CD14-positive monocyte (primary cell): ENCODE results near the gene CRYBA4. TPM values are rescaled to one million over a fixed set of nuclear protein-coding genes. Genes with fewer than 3 reads are reported as not detected.

ENCODE experiments used
- DNase-seq, 3 donors: peaks; one replicate each; pipeline ENCODE4 v3.0.0-alpha.2; 2011 to 2022
- H2AFZ ChIP-seq: 2 replicates; pipeline ENCODE4 v1.6.0; 2012; ENCODE audit warnings: mild to moderate bottlenecking, low read depth, low read length, inconsistent platforms; ENCODE audit not compliant: insufficient read depth, poor library complexity, severe bottlenecking
- H3K27ac ChIP-seq, 2 donors: 1 replicate in 1 of 2; 2 replicates in 1 of 2; pipeline ENCODE4 v1.5.1; 2012 to 2013; ENCODE audit warnings: low read length in 2 of 2, control low read depth in 1 of 2, inconsistent platforms in 1 of 2, low read depth in 1 of 2, mild to moderate bottlenecking in 1 of 2
- H3K27me3 ChIP-seq, 2 donors: one replicate each; pipeline versions ENCODE4 v1.6.0 to v1.6.1; 2011 to 2013; ENCODE audit warnings: low read length in 2 of 2; ENCODE audit not compliant: control insufficient read depth in 2 of 2, insufficient read depth in 2 of 2
- H3K36me3 ChIP-seq, 2 donors: replicated peaks in 1 of 2; 1 replicate in 1 of 2; 2 replicates in 1 of 2; pipeline versions ENCODE4 v1.5.1 to v1.6.1; 2012 to 2013; ENCODE audit warnings: low read length in 2 of 2, control low read depth in 1 of 2, inconsistent platforms in 1 of 2, mild to moderate bottlenecking in 1 of 2; ENCODE audit not compliant: insufficient read depth in 2 of 2, control insufficient read depth in 1 of 2
- H3K4me1 ChIP-seq, 2 donors: 1 replicate in 1 of 2; 2 replicates in 1 of 2; pipeline versions ENCODE4 v1.5.1 to v1.6.1; 2012 to 2013; ENCODE audit warnings: low read length in 2 of 2, control low read depth in 1 of 2, inconsistent platforms in 1 of 2, mild to moderate bottlenecking in 1 of 2, moderate library complexity in 1 of 2; ENCODE audit not compliant: insufficient read depth in 2 of 2, control insufficient read depth in 1 of 2
- H3K4me2 ChIP-seq: replicated peaks from 2 replicates; pipeline ENCODE3; 2012; ENCODE audit warnings: low read length, moderate library complexity, mild to moderate bottlenecking; ENCODE audit not compliant: poor library complexity, severe bottlenecking; ENCODE audit errors: extremely low read depth
- H3K4me3 ChIP-seq, 3 experiments: fragments of 200-600 bp in 1 of 3; sonication (generic) in 1 of 3; replicated peaks in 1 of 3; 1 replicate in 2 of 3; 2 replicates in 1 of 3; pipeline ENCODE4 v1.5.1; 2011 to 2013; ENCODE audit warnings: low read length in 3 of 3, mild to moderate bottlenecking in 3 of 3, control low read depth in 2 of 3, low read depth in 2 of 3, inconsistent platforms in 1 of 3, moderate library complexity in 1 of 3
- H3K79me2 ChIP-seq: 2 replicates; pipeline ENCODE4 v1.6.0; 2012; ENCODE audit warnings: mild to moderate bottlenecking, control low read depth, inconsistent platforms, low read length, moderate library complexity; ENCODE audit not compliant: insufficient read depth
- H3K9ac ChIP-seq: 2 replicates; pipeline ENCODE4 v1.6.0; 2017; ENCODE audit warnings: low read length, mild to moderate bottlenecking; ENCODE audit not compliant: insufficient read depth, poor library complexity, severe bottlenecking
- H3K9me3 ChIP-seq, 2 donors: replicated peaks in 1 of 2; 1 replicate in 1 of 2; 2 replicates in 1 of 2; pipeline versions ENCODE4 v1.5.1 to v1.6.1; 2012 to 2013; ENCODE audit warnings: low read length in 2 of 2, control low read depth in 1 of 2; ENCODE audit not compliant: control insufficient read depth in 1 of 2, insufficient read depth in 1 of 2
- H4K20me1 ChIP-seq: 2 replicates; pipeline ENCODE4 v1.6.0; 2012; ENCODE audit warnings: mild to moderate bottlenecking, low read length, control low read depth, moderate library complexity; ENCODE audit not compliant: insufficient read depth
- H3K27ac Mint-ChIP-seq, 7 donors: one replicate each; pipeline ENCODE4 v1.8.0; 2020; ENCODE audit warnings: mild to moderate bottlenecking in 7 of 7, mixed read lengths in 7 of 7, moderate library complexity in 6 of 7, inconsistent platforms in 2 of 7
- H3K27me3 Mint-ChIP-seq, 3 donors: one replicate each; pipeline ENCODE4 v1.8.0; 2021 to 2022; ENCODE audit warnings: low read depth in 3 of 3, mild to moderate bottlenecking in 3 of 3, mixed read lengths in 3 of 3, moderate library complexity in 3 of 3, inconsistent platforms in 1 of 3
- H3K36me3 Mint-ChIP-seq, 2 donors: one replicate each; pipeline ENCODE4 v1.8.0; 2020; ENCODE audit warnings: mixed read lengths in 2 of 2, inconsistent platforms in 1 of 2, mild to moderate bottlenecking in 1 of 2
- H3K4me1 Mint-ChIP-seq: one replicate; pipeline ENCODE4 v1.8.0; 2020; ENCODE audit warnings: mild to moderate bottlenecking, mixed read lengths
- H3K4me3 Mint-ChIP-seq, 2 donors: one replicate each; pipeline ENCODE4 v1.8.0; 2020; ENCODE audit warnings: mild to moderate bottlenecking in 2 of 2, mixed read lengths in 2 of 2, moderate library complexity in 1 of 2
- H3K9me3 Mint-ChIP-seq, 7 donors: one replicate each; pipeline ENCODE4 v1.8.0; 2020 to 2022; ENCODE audit warnings: mixed read lengths in 7 of 7, mild to moderate bottlenecking in 6 of 7, moderate library complexity in 6 of 7, inconsistent platforms in 2 of 7
- CTCF ChIP-seq: fragments of 200-600 bp; IDR thresholded peaks from one replicate; pipeline ENCODE4 v1.8.0; 2022; ENCODE audit warnings: antibody characterized with exemption, mild to moderate bottlenecking
- WGBS: methylation state at CpG from one replicate; pipeline ENCODE4 v1.1.5; 2013; ENCODE audit warnings: missing lambda C conversion rate; ENCODE audit not compliant: insufficient coverage; 5-methylcytosine and 5-hydroxymethylcytosine counted together
- intact Hi-C, 2 donors: fragments of 100-400 bp; cut with micrococcal nuclease; formaldehyde crosslinking; loops; one replicate each; pipeline versions ENCODE4 v1.15.0 to v1.15.1; 2023
- polyA plus RNA-seq, 3 donors: library from polyadenylated mRNA; depleted of rRNA in 1 of 3; unstranded in 2 of 3; stranded (reverse) in 1 of 3; fragments of 300-500 nt in 2 of 3; fragments of >200 nt in 1 of 3; fragmentation: Illumina TruSeq in 2 of 3; gene quantifications; 1 replicate in 2 of 3; 2 replicates in 1 of 3; pipeline ENCODE4 v1.2.3, GENCODE V29; 2012 to 2021

The CRYBA4 gene
- polyA plus RNA-seq, 3 donors: not detected

GRCh38 chr22:26623984-26624383, 2.2 kb downstream of the CRYBA4 start:
- Histone ChIP-seq H3K9ac (no peak overlapping the region), H3K9me3 (no peaks in the 10 kb centered on the region), H3K79me2 (no peaks in the 10 kb centered on the region), H3K27me3 (no peaks in the 10 kb centered on the region), H3K36me3 (no peaks in the 10 kb centered on the region), H4K20me1 (no peaks in the 10 kb centered on the region), H3K4me3 (no peak overlapping the region), H3K4me2 (no peak overlapping the region), H3K4me1 (peaks cover 5 to 12% of the 10 kb centered on the region in 2 donors), H3K27ac (no peak overlapping the region), H2AFZ (no peak overlapping the region)
- DNase-seq: no peak
- peaks cover 0 to 7% (median 0%) of the 10 kb centered on the region in 7 donors for H3K9me3 Mint-ChIP-seq
- no peak overlapping the region for H3K27ac Mint-ChIP-seq
- H3K4me1 Mint-ChIP-seq: peaks cover 15% of the 10 kb centered on the region
- no peak for TF ChIP-seq CTCF
- H3K36me3 Mint-ChIP-seq: no peaks in the 10 kb centered on the region
- H3K27me3 Mint-ChIP-seq: peaks cover 0 to 3% (median 3%) of the 10 kb centered on the region in 3 donors
- intact Hi-C loops: no loop called here
- no peak overlapping the region for H3K4me3 Mint-ChIP-seq
- 100% methylated on average over 1 of the region's 1 CpG for WGBS

GRCh38 chr22:26624803-26625202, 3.0 kb downstream of the CRYBA4 start:
- no peaks in the 10 kb centered on the region for H3K9me3 ChIP-seq
- H3K36me3 ChIP-seq: no peaks in the 10 kb centered on the region
- peaks cover 0 to 5% of the 10 kb centered on the region in 2 donors for H3K4me1 ChIP-seq
- no peak for TF ChIP-seq CTCF
- H3K27ac ChIP-seq: no peak overlapping the region
- DNase-seq: no peak
- no peaks in the 10 kb centered on the region for H4K20me1 ChIP-seq
- Mint-ChIP-seq H3K4me1 (peaks cover 8% of the 10 kb centered on the region), H3K27ac (no peak overlapping the region), H3K9me3 (peaks cover 0 to 7% (median 0%) of the 10 kb centered on the region in 7 donors), H3K27me3 (peaks cover 0 to 3% (median 2%) of the 10 kb centered on the region in 3 donors), H3K4me3 (no peak overlapping the region), H3K36me3 (no peaks in the 10 kb centered on the region)
- no peaks in the 10 kb centered on the region for H3K27me3 ChIP-seq
- H3K4me2 ChIP-seq: no peak overlapping the region
- H2AFZ ChIP-seq: no peak overlapping the region
- no peak overlapping the region for H3K9ac ChIP-seq
- no peaks in the 10 kb centered on the region for H3K79me2 ChIP-seq
- 89% methylated on average over 11 of the region's 12 CpGs for WGBS
- intact Hi-C loops: no loop called here
- H3K4me3 ChIP-seq: no peak overlapping the region
